Endothelial cell of hepatic sinusoid (primary cell): ENCODE results near the gene CELF2.
"Not testable (repeated sequence)": the region's sequence is repeated elsewhere in the genome, so short reads cannot be mapped to it uniquely, and the experiment has no call there.

ENCODE experiments used
- in situ Hi-C: cut with HindIII; loops from 2 replicates; pipeline ENCODE4 v1.10.0; 2017; ENCODE audit warnings: low sequenced_read_pairs

The CELF2 gene

DNA sequence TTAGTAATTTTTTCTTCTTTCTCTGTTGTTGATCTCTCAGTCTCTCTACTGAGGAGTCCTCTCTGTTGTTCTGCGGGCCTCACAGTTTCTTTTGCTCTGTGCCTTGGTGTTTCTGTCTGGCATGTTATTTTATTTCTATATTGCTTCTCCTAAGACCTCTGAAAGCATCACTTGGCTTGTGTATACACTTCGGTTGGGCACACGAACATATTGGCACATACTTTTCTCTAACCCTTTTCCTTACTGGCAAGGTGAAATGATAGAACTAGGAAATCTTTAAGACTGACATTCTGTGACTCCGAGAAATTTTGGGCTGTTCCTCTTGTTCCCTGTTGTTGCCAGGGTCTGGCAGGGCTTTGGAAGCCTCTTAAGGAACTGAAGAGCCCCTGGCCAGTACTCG lies 148.9 kb downstream of the CELF2 start:
- in situ Hi-C loops, result no loop called here

DNA sequence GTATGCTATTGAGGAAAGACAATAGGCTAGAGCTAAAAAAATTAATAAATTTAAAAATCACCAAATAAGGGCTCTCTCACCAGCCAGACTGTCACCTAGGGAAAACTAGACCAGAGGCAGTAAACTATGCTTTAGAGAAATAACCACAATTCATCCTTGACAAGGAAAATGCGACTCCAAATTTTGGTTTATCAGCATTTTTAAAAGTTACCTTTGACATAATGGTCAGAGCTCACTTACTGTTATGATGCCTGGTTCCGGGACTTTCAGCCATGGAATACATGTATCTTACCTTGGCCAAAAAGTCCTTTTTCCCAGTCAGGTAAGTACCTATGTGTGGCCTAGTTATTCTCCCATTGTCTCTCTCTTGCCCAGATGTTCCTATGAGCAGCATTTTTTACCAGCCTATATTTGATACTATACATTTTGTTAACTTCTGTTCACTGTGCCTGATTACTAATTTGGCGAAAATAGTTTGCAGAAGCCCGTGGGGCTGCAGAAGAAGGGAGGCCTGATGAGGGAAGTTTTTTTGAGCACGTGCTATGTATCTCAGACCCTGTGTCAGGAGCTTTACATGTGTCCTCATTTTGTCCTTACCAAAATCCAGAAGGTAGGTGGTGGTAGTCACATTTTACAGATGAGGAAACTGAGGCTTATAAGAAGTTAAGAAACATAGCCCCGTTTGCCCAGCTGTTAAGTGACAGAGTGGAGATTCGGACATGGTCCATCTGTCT lies 149.7 kb downstream of the CELF2 start:
- in situ Hi-C loops, result no loop called here

DNA sequence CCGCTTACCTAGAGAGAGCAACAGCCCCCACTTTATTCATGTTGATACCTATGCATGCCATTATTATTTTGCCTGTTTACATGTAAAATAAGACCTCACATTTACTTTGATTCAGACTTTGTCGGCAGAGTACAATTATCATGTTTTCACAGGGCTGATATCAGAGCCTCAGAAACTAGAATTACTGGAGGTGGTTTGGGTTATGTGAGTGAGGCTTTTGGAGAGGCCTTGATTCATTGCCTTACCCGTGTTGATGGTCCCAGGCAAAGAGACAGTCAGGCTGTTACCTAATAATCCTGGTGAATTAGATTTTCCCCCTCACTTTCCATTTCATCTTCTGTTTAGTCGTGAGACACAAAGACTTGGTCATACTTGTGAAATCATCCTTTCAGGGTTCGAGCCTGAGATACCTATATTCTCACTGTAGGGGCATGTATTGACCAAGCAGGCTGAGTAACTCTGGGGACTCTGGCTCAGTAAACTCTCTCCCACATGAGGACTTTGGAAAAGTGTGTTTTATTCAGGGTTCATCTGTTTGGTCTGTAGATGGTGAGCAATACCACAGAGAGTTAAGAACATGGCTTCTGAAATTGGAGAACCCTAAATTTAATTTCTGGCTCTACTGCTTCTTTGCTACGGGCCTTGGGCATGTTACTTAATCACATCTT lies 150.9 kb downstream of the CELF2 start:
- in situ Hi-C loops, result no loop called here

DNA sequence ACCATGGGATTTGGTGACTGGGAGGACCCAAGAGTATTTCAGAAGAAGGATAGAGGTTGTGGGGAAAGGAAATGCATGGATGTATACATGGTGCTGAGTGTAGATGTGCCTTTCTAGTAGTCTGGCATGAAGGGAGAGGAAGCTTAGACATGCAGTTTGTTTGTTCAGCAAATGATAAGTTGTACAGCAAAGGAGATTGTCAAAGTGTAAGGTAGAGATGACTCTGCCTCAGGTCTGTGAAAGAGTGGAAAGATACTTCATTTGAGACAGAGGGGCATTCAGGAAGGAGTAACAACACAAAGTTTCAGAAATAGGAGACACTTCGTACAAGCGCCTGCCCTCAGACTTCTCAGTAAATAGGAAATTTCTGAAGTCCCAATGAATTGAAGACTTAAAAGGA lies 152.3 kb downstream of the CELF2 start:
- in situ Hi-C loops, result no loop called here

DNA sequence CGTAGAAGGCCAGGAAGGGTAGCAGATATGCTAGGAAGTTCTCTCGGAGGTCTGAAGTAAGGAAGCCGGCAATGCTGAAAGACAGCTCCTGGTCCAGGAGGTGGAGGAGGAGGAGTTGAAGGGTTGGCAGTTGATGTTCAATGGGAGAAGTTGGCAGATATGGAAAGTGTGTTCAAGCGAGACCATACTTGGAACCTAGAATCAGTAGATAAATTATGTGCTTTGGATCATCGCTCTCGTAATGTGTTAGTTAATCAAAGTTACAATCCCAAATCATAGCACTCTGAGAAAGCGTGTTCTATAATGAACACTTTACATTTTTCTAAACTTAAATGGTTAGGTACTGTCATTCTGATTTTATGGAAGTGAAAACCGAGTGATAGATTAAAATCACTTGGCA lies 152.9 kb downstream of the CELF2 start:
- in situ Hi-C loops, result no loop called here

DNA sequence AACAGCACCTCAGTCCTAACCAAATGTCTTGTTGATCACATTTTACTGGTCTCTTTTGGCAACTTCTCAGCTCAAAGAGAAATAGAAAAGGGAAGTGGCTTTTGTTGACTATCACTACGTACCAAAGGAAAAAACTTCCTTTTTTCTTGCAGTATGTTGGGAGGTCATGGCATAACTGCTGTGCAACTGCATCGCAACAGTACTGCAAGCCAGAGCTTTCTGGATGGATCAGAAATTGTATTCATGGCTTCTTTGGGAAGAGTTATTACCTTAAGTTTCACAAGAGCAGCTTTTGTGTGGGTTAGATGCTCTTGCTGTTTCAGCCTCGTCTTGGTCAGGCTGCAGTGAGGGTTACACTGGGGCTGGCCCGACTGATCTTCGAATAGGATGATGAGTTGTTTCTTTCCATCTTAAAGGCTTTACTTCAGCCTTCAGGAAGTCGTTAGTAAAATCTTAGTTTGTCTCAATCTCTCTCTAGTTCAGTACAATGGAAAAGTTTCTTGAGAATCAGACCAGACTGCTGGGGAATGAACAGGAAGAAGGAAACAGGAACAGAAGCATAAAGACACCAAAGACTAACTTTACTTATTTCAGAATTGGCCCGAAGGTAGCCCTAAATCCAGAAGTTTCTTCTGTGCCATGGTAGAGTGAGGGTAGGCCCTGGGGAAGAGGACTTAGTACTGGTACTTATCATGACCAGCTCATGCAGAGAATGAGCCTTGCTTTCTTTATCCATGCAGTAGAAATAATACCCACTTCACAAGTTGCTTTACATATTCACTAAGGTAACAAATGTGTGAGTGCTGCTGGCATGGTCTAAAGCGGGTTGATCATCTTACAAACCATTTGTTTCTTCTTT lies 153.6 kb downstream of the CELF2 start:
- in situ Hi-C loops, result no loop called here

DNA sequence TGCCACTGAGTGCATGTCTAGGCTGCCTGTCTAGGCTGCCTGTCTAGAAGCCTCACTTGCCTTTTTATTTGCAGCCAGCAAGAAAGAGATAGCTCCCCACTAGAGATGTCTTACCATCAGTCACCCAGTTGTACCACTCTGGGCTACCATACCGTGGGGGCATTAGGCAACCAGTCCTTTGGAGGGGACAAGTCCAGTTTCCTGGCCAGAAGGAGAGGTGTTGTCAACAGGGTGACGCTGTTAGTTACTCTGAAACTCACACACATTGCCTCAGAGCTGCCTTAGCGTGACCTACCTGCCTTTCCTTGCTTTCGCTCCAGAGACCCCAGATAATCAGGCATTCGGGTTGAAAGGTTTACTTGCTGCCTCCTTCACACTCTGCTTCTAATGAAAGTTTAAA lies 155.4 kb downstream of the CELF2 start:
- in situ Hi-C loops, result no loop called here

DNA sequence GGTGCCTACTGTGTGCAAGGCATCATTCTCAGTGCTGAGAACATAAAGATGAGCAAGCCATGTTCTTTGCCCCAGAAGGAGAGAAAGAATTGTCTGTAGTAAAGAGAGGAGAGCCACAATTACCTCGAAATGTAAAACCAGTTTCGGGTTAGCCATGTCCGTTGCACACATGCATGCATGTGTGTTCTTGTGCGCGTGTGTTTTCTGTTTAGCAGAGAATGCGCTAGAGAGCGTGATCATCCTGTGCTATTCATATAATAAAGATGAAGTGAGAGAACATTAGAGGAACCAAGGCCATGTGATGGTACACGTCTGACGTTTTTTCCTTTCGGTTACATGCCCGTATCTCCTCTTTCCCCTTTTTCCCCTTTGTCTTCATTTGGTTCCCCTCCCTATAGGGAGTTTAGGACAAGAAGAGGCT lies 158.2 kb downstream of the CELF2 start:
- in situ Hi-C loops, result no loop called here

DNA sequence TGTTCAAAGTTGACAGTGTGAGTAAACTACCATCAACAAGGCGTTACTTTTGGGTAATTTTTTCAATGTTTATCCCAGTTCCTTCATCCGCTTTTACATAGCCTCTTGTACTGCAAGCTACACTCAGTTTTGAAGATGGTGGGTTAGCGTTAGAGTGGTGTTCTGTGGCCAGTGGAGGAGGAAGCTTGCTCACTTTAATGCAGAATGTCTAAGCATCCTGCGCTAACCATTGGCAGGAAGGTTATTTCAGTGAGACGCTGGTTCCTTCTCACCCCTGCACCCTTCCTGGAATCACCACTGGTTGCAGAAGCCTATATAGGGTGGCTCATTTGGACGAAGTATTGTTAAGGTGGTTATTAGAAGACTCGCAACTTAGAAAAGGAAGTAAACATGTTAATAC lies 159.1 kb downstream of the CELF2 start:
- in situ Hi-C loops, result no loop called here

DNA sequence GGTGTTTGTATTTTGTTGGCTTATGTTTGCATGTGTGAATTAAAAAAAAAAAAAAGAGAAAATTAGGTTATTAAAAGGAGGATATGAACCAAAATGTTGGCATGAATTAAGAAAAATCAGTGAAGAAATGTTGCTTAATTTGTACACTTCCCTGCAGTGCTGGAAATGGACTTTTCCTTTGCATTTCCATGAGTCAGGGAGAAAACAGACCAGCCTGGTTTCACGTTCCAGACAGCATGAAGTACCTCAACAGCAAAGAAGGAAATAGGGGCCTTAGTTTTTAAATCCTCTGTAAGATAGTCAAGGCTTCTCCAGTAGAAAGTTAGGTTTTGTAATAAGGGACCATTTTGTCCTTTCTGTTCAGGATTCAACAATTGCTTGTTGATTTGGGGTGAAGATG lies 159.7 kb downstream of the CELF2 start:
- in situ Hi-C loops, result no loop called here

DNA sequence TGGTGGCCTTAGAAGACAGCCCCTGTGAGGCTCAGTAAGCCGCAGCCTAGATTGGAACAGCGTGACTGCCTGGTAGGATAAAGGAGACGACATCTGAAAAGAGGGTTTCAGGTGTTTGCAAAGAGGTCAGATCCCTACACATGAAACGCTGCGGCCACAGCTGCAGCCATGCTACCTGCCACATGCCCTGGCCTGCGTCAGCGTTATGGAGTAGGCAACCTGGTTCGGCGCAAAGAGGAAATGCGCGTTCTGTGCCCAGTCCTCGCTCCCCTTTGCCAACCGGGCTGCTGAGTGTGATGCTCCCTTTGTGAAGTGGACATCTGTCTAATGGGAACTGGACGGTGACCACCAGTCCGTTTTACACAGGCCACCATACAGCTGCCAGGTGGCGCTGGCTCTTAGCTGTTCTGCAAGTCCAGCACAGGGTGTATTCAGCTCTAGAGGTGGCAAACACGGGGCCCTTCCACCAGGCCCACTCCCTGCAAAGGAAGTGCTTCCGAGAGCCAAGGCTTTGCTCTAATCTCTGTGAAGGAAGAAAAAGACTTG lies 160.3 kb downstream of the CELF2 start:
- in situ Hi-C loops, result no loop called here

DNA sequence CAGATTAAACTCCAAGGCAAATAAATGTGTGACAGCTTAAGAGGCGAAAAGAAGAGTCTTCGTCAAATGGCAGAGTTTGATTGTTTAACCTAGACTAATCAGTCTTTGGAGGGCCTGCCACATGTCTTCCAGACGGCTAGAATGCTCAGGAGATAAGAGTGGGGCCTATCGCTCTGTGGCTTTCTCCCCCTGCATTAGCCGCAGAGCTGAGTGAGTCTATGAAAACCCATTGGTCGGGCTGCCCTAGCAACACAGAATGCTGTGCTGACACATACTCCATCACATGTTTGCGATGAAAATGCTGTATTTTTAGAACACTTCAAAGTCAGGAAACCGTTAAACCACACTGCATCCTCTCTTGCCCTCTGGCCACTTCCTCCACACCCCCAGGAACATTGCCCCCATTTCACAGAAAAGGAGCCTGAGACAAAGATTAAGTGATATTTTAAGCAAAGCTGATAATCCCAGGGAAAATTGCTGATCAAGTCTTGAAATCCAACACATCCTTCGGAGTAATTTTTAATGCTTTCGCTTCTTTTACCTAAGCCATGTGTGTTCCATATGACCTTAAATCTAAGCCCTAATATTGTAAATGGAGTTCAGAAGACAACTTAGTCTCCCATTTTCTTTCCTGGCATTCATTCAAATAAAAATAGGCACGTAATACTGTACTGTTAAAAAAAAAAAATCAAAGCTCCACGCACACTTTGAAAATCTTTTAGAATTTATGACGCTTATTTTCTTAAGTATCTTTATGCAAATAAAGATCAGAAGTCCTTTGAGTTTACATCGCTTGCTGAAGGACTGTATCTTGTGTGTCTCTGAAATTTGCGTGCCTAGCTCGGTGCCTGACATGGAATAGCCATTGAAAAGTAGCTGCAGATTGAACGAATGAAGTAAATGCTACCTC lies 161.2 kb downstream of the CELF2 start:
- in situ Hi-C loops, result no loop called here

DNA sequence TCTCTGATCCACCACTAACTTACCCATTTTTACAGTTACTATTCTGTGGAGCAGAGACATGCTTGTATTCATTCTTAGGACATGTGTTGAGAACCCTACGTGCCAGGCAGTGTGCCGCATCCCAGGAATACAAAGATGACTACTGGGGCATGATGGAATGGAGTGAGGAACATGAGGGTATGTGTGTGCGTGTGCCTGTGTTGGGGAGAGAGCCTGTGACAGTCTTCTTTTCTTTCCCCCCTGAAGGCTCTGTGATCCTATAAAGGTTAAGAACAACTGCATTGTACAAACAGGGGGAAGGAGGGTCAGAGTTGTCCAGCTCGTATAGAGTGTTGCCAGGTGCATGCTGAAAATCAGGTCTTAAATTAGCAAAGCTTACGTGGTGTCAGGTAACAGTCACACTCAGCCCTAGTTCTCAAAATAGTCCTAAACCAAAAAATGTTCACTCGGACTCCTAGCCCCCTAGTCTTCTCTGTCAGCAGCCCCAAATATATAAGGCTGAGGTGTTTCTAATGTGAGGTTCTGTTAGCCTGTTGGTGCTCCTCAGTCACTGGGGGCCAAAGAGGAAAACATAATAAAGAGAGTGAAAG lies 161.9 kb downstream of the CELF2 start:
- in situ Hi-C loops, result no loop called here

DNA sequence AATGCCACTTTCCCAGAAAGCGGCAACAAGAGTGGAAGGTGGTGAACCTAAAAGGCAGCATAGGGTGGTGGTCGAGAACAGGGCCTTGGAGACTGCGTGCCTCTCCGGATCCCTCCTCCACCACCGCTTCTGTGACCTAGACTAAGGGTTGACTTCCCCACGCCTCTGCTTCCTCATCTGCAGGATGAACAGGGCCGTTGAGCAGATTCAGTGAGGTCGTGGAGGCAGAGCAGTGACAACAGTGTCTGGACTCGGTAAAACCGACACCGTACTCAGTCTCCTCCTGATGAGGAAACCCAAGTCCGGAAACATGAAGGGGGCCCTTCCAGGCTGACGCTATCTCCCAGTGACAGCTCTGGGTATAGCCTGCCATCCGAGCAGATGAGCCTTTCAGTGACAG lies 162.6 kb downstream of the CELF2 start:
- in situ Hi-C loops, result no loop called here

DNA sequence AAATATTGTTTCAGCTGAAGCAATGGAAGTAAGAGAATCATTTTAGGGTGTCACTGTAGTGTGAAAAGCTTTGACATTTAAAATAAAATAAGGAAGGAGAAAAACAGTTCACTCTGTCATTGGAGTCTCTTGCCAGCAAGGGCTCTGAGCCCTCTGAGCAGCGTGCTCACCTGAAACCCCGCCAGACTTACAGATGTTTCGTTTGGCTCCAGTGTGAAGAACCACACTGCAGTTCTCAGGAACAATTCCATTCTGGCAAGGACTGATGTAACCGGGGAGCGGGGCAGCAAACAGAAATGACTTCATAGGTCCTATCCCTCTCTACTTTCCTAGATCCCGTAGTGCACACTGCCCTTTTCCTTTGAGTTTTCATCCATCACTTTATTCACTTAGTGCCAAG lies 164.3 kb downstream of the CELF2 start:
- in situ Hi-C loops, result no loop called here

DNA sequence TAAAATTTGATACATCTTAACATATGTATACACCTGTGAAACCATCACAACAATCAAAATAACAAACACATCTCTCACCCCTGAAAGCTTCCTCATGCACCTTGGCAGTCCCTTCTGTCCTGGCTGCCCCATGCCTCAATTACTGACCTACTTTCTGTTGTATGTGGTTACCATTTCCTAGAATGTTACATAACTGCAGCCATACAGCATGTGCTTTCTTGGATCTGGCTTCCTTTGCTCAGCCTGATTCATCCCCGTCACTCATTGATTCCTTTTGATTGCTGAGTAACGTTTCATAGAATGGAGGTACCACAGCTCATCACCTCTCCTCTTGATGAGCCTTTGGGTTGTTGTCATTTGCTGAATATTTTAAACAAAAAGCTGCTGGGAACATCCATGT lies 165.3 kb downstream of the CELF2 start:
- in situ Hi-C loops, result no loop called here

DNA sequence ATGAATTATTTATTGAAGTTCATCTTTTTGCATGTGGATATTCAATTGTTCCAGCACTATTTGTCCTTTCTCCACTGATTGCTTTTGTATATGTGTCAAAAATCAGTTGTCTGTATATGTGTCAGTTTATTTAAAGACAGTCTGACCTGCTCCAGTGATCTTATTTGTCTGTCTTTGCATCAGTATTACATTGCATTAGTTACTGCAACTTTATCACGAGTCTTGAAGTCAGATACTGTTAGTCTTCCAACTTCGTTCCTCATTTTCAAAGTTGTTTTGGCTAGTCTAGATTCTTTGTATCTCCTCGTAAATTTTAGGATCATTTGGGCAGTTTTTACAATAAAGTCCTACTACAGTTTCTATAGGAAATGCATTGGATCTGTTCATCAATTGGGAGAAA lies 166.4 kb downstream of the CELF2 start:
- in situ Hi-C loops, result no loop called here

DNA sequence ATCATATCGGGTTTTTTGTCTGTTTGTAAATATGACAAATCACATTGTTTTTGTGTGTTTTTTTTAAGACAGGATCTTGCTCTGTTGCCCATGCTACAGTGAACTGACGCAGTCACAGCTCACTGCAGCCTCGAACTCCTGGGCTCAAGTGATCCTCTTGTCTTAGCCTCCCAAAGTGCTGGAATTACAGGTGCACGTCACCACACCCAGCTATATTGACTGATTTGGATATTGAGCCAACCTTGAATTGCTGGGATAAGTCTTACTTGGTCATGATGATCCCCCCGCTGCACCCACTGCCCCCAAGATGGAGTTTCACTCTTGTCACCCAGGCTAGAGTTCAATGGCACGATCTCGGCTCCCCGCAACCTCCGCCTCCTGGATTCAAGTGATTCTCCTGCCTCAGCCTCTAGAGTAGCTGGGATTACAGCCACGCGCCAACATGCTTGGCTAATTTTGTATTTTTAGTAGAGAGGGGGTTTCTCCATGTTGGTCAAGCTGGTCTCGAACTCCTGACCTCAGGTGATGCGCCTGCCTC lies 167.5 kb downstream of the CELF2 start:
- in situ Hi-C loops, result not testable (repeated sequence)

DNA sequence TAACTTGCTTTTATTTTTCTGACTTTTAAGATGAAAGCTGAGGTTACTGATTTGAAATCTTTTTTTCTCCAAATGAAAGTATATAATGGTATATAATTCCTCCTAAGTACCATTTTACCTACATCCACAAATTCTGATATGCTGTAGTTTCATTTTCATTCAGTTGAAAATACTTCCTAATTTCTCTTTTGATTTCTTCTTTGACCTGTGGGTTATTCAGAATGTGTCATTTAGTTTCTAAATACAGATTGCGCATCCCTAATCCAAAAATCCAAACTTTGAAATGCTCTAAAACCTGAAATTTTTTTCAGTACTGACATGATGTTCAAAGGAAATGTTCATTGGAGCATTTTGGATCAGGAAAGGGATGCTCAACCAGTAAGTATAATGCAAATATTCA lies 168.7 kb downstream of the CELF2 start:
- in situ Hi-C loops, result no loop called here
